AG04450 (cell line): Measurements from ENCODE around the gene DNAJB12. TPM values are rescaled to one million over a fixed set of nuclear protein-coding genes. Genes with fewer than 3 reads are reported as not detected.

ENCODE experiments used
- CTCF ChIA-PET: fragments of 300-600, 350-600 bp; formaldehyde crosslinking; extraction: SDS; loops from one replicate; lab custom pipeline; 2022; ENCODE audit warnings: antibody characterized with exemption, inconsistent platforms; lab: Charles Lee
- POLR2A ChIA-PET: fragments of 350-600 bp; formaldehyde crosslinking; extraction: SDS; loops from one replicate; lab custom pipeline; 2021; ENCODE audit warnings: antibody characterized with exemption, inconsistent platforms; lab: Yijun Ruan, JAX
- DNase-seq: peaks from one replicate; pipeline ENCODE4 v3.0.0-alpha.2; 2011; ENCODE audit warnings: low read depth, low spot score
- H3K27ac ChIP-seq: one replicate; pipeline ENCODE4 v1.5.1; 2012; ENCODE audit warnings: low read depth, low read length, control low read depth
- H3K27me3 ChIP-seq: one replicate; pipeline ENCODE4 v1.6.0; 2012; ENCODE audit warnings: low read length; ENCODE audit not compliant: control insufficient read depth, insufficient read depth
- H3K4me3 ChIP-seq: 2 replicates; pipeline ENCODE4 v1.5.1; 2011; ENCODE audit warnings: mild to moderate bottlenecking, low read depth, low read length, control low read depth
- H3K9me3 ChIP-seq: 2 replicates; pipeline ENCODE4 v1.5.1; 2012; ENCODE audit warnings: low read length; ENCODE audit not compliant: control insufficient read depth, insufficient read depth
- CTCF ChIP-seq: IDR thresholded peaks from 2 replicates; pipeline ENCODE4 v1.5.1; 2011; ENCODE audit warnings: low read depth, low read length, control low read depth, inconsistent platforms
- polyA plus RNA-seq: library from polyadenylated mRNA; depleted of rRNA; stranded (reverse); fragments of >200 nt; gene quantifications from 2 replicates; pipeline ENCODE4 v1.2.3, GENCODE V29; 2011

The DNAJB12 gene
- polyA plus RNA-seq, 1 experiment = 17.9 TPM

- ChIA-PET CTCF (no interaction called here), POLR2A (no interaction called here)
- TF ChIP-seq CTCF = no peak
- Histone ChIP-seq H3K27ac (no peak overlapping the region), H3K4me3 (no peak overlapping the region), H3K9me3 (no peaks in the 10 kb centered on the region), H3K27me3 (no peaks in the 10 kb centered on the region)
- DNase-seq = no peak
These were observed 37.8 kb downstream of the DNAJB12 start for GRCh38 chr10:72316748-72317435.

GRCh38 chr10:72316386-72316700, 38.4 kb downstream of the DNAJB12 start:
- H3K27ac ChIP-seq = no peak overlapping the region
- no peak for TF ChIP-seq CTCF
- H3K27me3 ChIP-seq = no peaks in the 10 kb centered on the region
- no peak for DNase-seq
- ChIA-PET CTCF (no interaction called here), POLR2A (interaction anchor here (1.4 kb wide), 1 partner anchor 42 kb away, joined by 3 read pairs; no protein-coding TSS in a partner anchor)
- no peaks in the 10 kb centered on the region for H3K9me3 ChIP-seq
- H3K4me3 ChIP-seq = no peak overlapping the region

GRCh38 chr10:72315611-72316385, 38.9 kb downstream of the DNAJB12 start:
- ChIA-PET POLR2A (interaction anchor here (1.4 kb wide), 1 partner anchor 41 kb away, joined by 3 read pairs; no protein-coding TSS in a partner anchor), CTCF (no interaction called here)
- H3K4me3 ChIP-seq = no peak overlapping the region
- no peak for DNase-seq
- no peaks in the 10 kb centered on the region for H3K27me3 ChIP-seq
- H3K9me3 ChIP-seq = no peaks in the 10 kb centered on the region
- H3K27ac ChIP-seq = no peak overlapping the region
- TF ChIP-seq CTCF = no peak

- Histone ChIP-seq H3K9me3 (no peaks in the 10 kb centered on the region), H3K27ac (no peak overlapping the region), H3K4me3 (no peak overlapping the region), H3K27me3 (no peaks in the 10 kb centered on the region)
- POLR2A ChIA-PET = interaction anchor here (1.4 kb wide), 1 partner anchor 40 kb away, joined by 3 read pairs; no protein-coding TSS in a partner anchor
- DNase-seq = no peak
- TF ChIP-seq CTCF = no peak
- CTCF ChIA-PET = no interaction called here
These were observed 39.7 kb downstream of the DNAJB12 start for GRCh38 chr10:72315054-72315453.

- Histone ChIP-seq H3K27ac (no peak overlapping the region), H3K4me3 (no peak overlapping the region), H3K9me3 (no peaks in the 10 kb centered on the region), H3K27me3 (no peaks in the 10 kb centered on the region)
- ChIA-PET CTCF (no interaction called here), POLR2A (interaction anchor here (1.0 kb wide), 1 partner anchor 41 kb away, joined by 3 read pairs; no protein-coding TSS in a partner anchor)
- no peak for DNase-seq
- TF ChIP-seq CTCF = no peak
These were observed 40.5 kb downstream of the DNAJB12 start for GRCh38 chr10:72314263-72314662.
